NCI-H69 (cell line): Measurements from ENCODE around the gene GOLGA6L1.
"Not testable (repeated sequence)": the region's sequence is repeated elsewhere in the genome, so short reads cannot be mapped to it uniquely, and the experiment has no call there.

Source experiments
- DNase-seq: peaks from one replicate; lab custom pipeline; 2025; lab: John Stamatoyannopoulos, UW

Gene GOLGA6L1

GRCh38 chr15:23136722-23137121, at the start of gene GOLGA6L1:
Gene GOLGA6L1, minus strand, starts transcription at chr15:23136822. Its CDS starts 91 bp downstream, at chr15:23136731.
- DNase-seq = not testable (repeated sequence)

GRCh38 chr15:23181201-23181600, 44.6 kb upstream of the GOLGA6L1 start:
- not testable (repeated sequence) for DNase-seq

- DNase-seq = not testable (repeated sequence)
Measured at GRCh38 chr15:23180547-23180927, 43.9 kb upstream of the GOLGA6L1 start.

- not testable (repeated sequence) for DNase-seq
Measured at GRCh38 chr15:23179768-23180546, 43.3 kb upstream of the GOLGA6L1 start.

- DNase-seq = not testable (repeated sequence)
Measured at GRCh38 chr15:23176683-23177082, 40.1 kb upstream of the GOLGA6L1 start.

- not testable (repeated sequence) for DNase-seq
Measured at GRCh38 chr15:23175606-23176005, 39.0 kb upstream of the GOLGA6L1 start.

GRCh38 chr15:23174609-23175140, 38.1 kb upstream of the GOLGA6L1 start:
- DNase-seq = not testable (repeated sequence)

GRCh38 chr15:23132787-23133186, 3.8 kb downstream of the GOLGA6L1 start:
- DNase-seq = not testable (repeated sequence)

- DNase-seq = no peak
Measured at GRCh38 chr15:23118208-23118607, 18.4 kb downstream of the GOLGA6L1 start.

- no peak for DNase-seq
Measured at GRCh38 chr15:23095796-23096195, 40.8 kb downstream of the GOLGA6L1 start.

- no peak for DNase-seq
Measured at GRCh38 chr15:23083115-23083514, 53.5 kb downstream of the GOLGA6L1 start.

- DNase-seq = not testable (repeated sequence)
Measured at GRCh38 chr15:23081996-23082737, 54.5 kb downstream of the GOLGA6L1 start.

GRCh38 chr15:23081271-23081670, 55.4 kb downstream of the GOLGA6L1 start:
- no peak for DNase-seq

GRCh38 chr15:23079766-23080165, 56.9 kb downstream of the GOLGA6L1 start:
- DNase-seq = no peak
